GM12878 (cell line): ENCODE data around the gene CDC14A. TPM values are rescaled to one million over a fixed set of nuclear protein-coding genes. Genes with fewer than 3 reads are reported as not detected.

Source experiments
- ATAC-seq: fragments of 200-7000 bp; cut with Tn5 transposase; 3 replicates; pipeline ENCODE4 v1.9.1; 2020; ENCODE audit warnings: mild to moderate bottlenecking, moderate library complexity
- BruUV-seq: library from RNA; stranded (reverse); fragments of 400-500 nt; replicated peaks from 2 replicates; lab custom pipeline; 2021; lab: Mats Ljungman, UMichigan
- CTCF ChIA-PET: fragments of 300-600 bp; sonication (Branson Sonifier 250); formaldehyde crosslinking; extraction: SDS; loops from one replicate; lab custom pipeline; 2021; ENCODE audit warnings: inconsistent platforms; lab: Yijun Ruan, JAX
- POLR2A ChIA-PET: fragments of 350-600 bp; formaldehyde crosslinking; extraction: SDS; loops from one replicate; lab custom pipeline; 2021; ENCODE audit warnings: inconsistent platforms; lab: Charles Lee
- RAD21 ChIA-PET: fragments of 300-600 bp; sonication (Branson Sonifier 250); formaldehyde crosslinking; loops from one replicate; lab custom pipeline; 2023; ENCODE audit warnings: antibody characterized with exemption; ENCODE audit not compliant: unreplicated experiment; lab: Charles Lee
- SMC1A ChIA-PET: fragments of 300-600 bp; sonication (Branson Sonifier 250); formaldehyde crosslinking; loops from one replicate; lab custom pipeline; 2023; ENCODE audit not compliant: unreplicated experiment, uncharacterized antibody; lab: Charles Lee
- DNase-seq: peaks from one replicate; pipeline ENCODE4 v3.0.0-alpha.2; 2011; ENCODE audit warnings: low read depth, low spot score
- FAIRE-seq: peaks from 3 replicates; lab custom pipeline; 2011; peaks lifted over from hg19 to GRCh38; lab: Jason Lieb, UNC
- H2AFZ ChIP-seq: 2 replicates; pipeline ENCODE4 v1.6.0; 2011; ENCODE audit warnings: low read depth, low read length, control low read depth; ENCODE audit not compliant: control insufficient read depth
- H3K27ac ChIP-seq: 2 replicates; pipeline ENCODE4 v1.5.1; 2011; ENCODE audit warnings: control low read depth; ENCODE audit not compliant: control insufficient read depth, insufficient read depth
- H3K27me3 ChIP-seq, 2 experiments: replicated peaks in 1 of 2; 2 replicates each; pipeline versions ENCODE4 v1.6.0 to v1.6.1; 2011; ENCODE audit warnings: low read length in 1 of 2; ENCODE audit not compliant: control insufficient read depth in 2 of 2, insufficient read depth in 2 of 2
- H3K36me3 ChIP-seq, 2 experiments: 2 replicates each; pipeline ENCODE4 v1.5.1; 2011; ENCODE audit warnings: low read length in 1 of 2; ENCODE audit not compliant: control insufficient read depth in 2 of 2, insufficient read depth in 2 of 2
- H3K4me1 ChIP-seq: 2 replicates; pipeline ENCODE4 v1.6.1; 2011; ENCODE audit warnings: mild to moderate bottlenecking, low read length, moderate library complexity, mixed read lengths; ENCODE audit not compliant: control insufficient read depth, insufficient read depth
- H3K4me2 ChIP-seq: 2 replicates; pipeline ENCODE4 v1.6.0; 2011; ENCODE audit warnings: control low read depth; ENCODE audit not compliant: control insufficient read depth, insufficient read depth
- H3K4me3 ChIP-seq: fragments of 200-600 bp; sonication (generic); 2 replicates; pipeline ENCODE4 v1.5.1; 2016
- H3K79me2 ChIP-seq: 2 replicates; pipeline ENCODE4 v1.6.0; 2011; ENCODE audit warnings: low read length; ENCODE audit not compliant: control insufficient read depth, insufficient read depth
- H3K9ac ChIP-seq: 2 replicates; pipeline ENCODE4 v1.8.0; 2011; ENCODE audit warnings: low read length, control low read depth, mixed read lengths; ENCODE audit not compliant: control insufficient read depth, insufficient read depth
- H3K9me3 ChIP-seq: replicated peaks from 3 replicates; pipeline ENCODE4 v1.5.1; 2011; ENCODE audit warnings: mild to moderate bottlenecking, low read length; ENCODE audit not compliant: control insufficient read depth, insufficient read depth
- H4K20me1 ChIP-seq: 2 replicates; pipeline ENCODE4 v1.6.0; 2011; ENCODE audit not compliant: control insufficient read depth, insufficient read depth
- IKZF1 ChIP-seq: fragments of 450-650 bp; conservative IDR thresholded peaks from 2 replicates; pipeline ENCODE4 v1.6.1; 2017; ENCODE audit warnings: antibody characterized with exemption, mild to moderate bottlenecking
- NFIC ChIP-seq: IDR thresholded peaks from 2 replicates; pipeline ENCODE4 v1.6.1; 2012; ENCODE audit warnings: low read depth, mild to moderate bottlenecking, inconsistent platforms, low read length, moderate library complexity
- NKRF ChIP-seq: fragments of 450-650 bp; conservative IDR thresholded peaks from 2 replicates; pipeline ENCODE4 v1.6.1; 2017; ENCODE audit warnings: mild to moderate bottlenecking, moderate library complexity
- SMC3 ChIP-seq: IDR thresholded peaks from 2 replicates; pipeline ENCODE4 v1.6.1; 2011; ENCODE audit warnings: low read length, improper control_type of control experiment, borderline replicate concordance
- ZBTB11 ChIP-seq: fragments of 450-650 bp; formaldehyde crosslinking; IDR thresholded peaks from 2 replicates; pipeline ENCODE4 v1.5.0; 2022; ENCODE audit warnings: mild to moderate bottlenecking, missing genetic modification characterization
- ZNF207 ChIP-seq: fragments of 450-650 bp; IDR thresholded peaks from 2 replicates; pipeline ENCODE4 v1.6.1; 2014; ENCODE audit warnings: antibody characterized with exemption, mild to moderate bottlenecking, borderline replicate concordance
- in situ Hi-C: fragments of 300-500 bp; cut with MboI; formaldehyde crosslinking; loops from 9 replicates; pipeline ENCODE4 v1.14.3; 2018; ENCODE audit warnings: mixed read lengths
- intact Hi-C: fragments of 100-400 bp; cut with micrococcal nuclease; formaldehyde crosslinking; loops from one replicate; pipeline ENCODE4 v1.14.2; 2022; ENCODE audit not compliant: unreplicated experiment
- polyA plus RNA-seq, 11 experiments: library from polyadenylated mRNA; depleted of rRNA in 4 of 11; unstranded in 6 of 11; stranded (reverse) in 5 of 11; fragments of >200 nt; fragmentation: Nextera tagmentation in 4 of 11; fragmentation: Illumina TruSeq in 1 of 11; extraction: Ambion mirVana in 4 of 11; extraction: Trizol in 1 of 11; gene quantifications; 1 replicate in 1 of 11; 2 replicates in 10 of 11; pipeline versions ENCODE4 v1.2.1 to v1.2.3, GENCODE V29; 2011 to 2016; ENCODE audit warnings: inconsistent platforms in 2 of 11, missing spikeins in 2 of 11, low read depth in 1 of 11
- total RNA-seq, 4 experiments: library from RNA; depleted of rRNA in 3 of 4; stranded (reverse); fragments of >200 nt in 3 of 4; fragmentation: Illumina TruSeq in 1 of 4; extraction: Trizol in 1 of 4; gene quantifications; 2 replicates each; pipeline versions ENCODE4 v1.2.1 to v1.2.3, GENCODE V29; 2013 to 2021

Gene CDC14A
- total and polyA plus RNA-seq, 10 of the 15 experiments (the other 5 are each of a cell fraction or from before 2014, with no cell fraction given): 1.5 to 7.1 (median 5.5) TPM

- Histone ChIP-seq H3K79me2 (no peaks in the 10 kb centered on the region), H3K9ac (no peak overlapping the region)
- intact Hi-C loops: no loop called here
- TF ChIP-seq IKZF1 (no peak), ZBTB11 (CRISPR knock-in tag) (no peak), NFIC (no peak), ZNF207 (no peak), NKRF (no peak), SMC3 (no peak)
- TF ChIP-seq, all 136 proteins: peak for 0
- H3K4me1 ChIP-seq: peaks cover 8% of the 10 kb centered on the region
- no peaks in the 10 kb centered on the region; the same call in 2 of the 3 replicates for H3K9me3 ChIP-seq
- H3K4me3 ChIP-seq: no peak overlapping the region
- no peak overlapping the region for H3K4me2 ChIP-seq
- ChIA-PET CTCF (interaction anchor here (0.8 to 1.6 kb wide), 5 partner anchors 8 to 45 kb away, joined by 3 to 4 read pairs (median 3); no protein-coding TSS in a partner anchor), SMC1A (interaction anchor here (0.8 to 1.5 kb wide), 3 partner anchors 11 to 25 kb away, joined by 4 to 5 read pairs (median 4); no protein-coding TSS in a partner anchor), POLR2A (no interaction called here), RAD21 (interaction anchor here (1.3 kb wide), 1 partner anchor 24 kb away, joined by 3 read pairs; no protein-coding TSS in a partner anchor)
- H3K27me3 ChIP-seq: no peaks in the 10 kb centered on the region
- no peaks in the 10 kb centered on the region for H4K20me1 ChIP-seq
- no peaks in the 10 kb centered on the region for H3K36me3 ChIP-seq
- DNase-seq (no peak), FAIRE-seq (no peak), ATAC-seq (no peak)
- in situ Hi-C loops: no loop called here
- H3K27ac ChIP-seq: no peak overlapping the region
- BruUV-seq: no TSS peak
- no peak overlapping the region for H2AFZ ChIP-seq
Measured at GRCh38 chr1:100411574-100411973, 59.3 kb downstream of the CDC14A start.
